Neuron (in vitro differentiated cells): ENCODE results near the gene NEU1.
A peak's percentile ranks its signal among the peaks of the same experiment; 100 is the strongest.
"Not testable (repeated sequence)": the region's sequence is repeated elsewhere in the genome, so short reads cannot be mapped to it uniquely, and the experiment has no call there.

ENCODE experiments used
- H2AFZ ChIP-seq: one replicate; pipeline ENCODE4 v1.6.1; 2013; ENCODE audit warnings: low read depth, mild to moderate bottlenecking, inconsistent platforms, low read length, moderate library complexity
- H3K27me3 ChIP-seq: one replicate; pipeline ENCODE4 v1.6.1; 2013; ENCODE audit warnings: low read length; ENCODE audit not compliant: insufficient read depth
- H3K36me3 ChIP-seq: one replicate; pipeline ENCODE4 v1.6.1; 2013; ENCODE audit warnings: low read length; ENCODE audit not compliant: insufficient read depth
- H3K4me1 ChIP-seq: one replicate; pipeline ENCODE4 v1.6.1; 2013; ENCODE audit warnings: low read length; ENCODE audit not compliant: insufficient read depth
- H3K4me3 ChIP-seq: 2 replicates; pipeline ENCODE4 v1.5.1; 2013; ENCODE audit warnings: mild to moderate bottlenecking, low read length, moderate library complexity
- H3K9me3 ChIP-seq: one replicate; pipeline ENCODE4 v1.6.1; 2013; ENCODE audit warnings: low read length

The NEU1 gene

DNA sequence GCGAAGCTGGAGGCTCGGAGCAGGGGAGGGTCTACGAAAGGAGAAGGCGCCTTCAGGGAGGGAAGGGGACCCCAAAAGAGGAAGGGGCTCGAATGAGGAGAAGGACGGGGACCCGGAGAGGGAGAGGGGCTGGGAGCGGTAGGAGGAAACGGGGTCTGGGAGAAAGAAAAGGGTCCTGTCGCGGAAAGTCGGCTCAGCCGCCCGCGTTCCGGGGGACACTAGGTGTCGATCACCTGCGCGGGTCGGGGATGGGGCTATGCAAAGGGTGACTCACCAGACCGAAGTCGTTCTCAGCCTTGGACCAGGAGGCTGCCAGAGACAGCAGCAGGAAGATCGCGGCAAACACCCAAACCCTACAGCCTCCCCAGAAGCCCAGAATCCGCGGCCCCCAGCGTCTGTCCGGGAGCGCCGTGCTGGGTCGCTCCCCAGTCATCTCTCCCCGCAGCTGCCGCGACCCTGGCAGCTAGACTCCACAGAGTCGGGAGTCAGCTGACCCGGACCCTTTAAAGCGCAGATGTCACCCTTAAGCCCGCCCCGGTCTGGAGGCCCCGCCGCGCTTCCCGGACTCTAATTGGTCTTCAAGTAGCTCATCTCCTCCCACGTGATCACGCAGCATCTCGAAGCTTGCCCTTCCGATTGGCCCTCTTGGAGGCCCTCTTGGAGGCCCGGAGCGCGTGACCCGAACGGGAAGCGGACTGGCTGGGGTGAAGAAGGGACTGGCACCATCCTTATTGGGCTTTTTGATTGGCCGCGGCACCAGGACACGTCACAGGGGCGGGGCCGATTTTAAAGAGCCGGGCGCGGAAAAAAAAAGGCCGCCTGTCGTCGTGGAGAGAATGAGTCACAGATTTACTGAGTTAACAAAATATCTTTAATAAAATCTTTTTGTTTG is at the start of gene NEU1:
TSS of gene NEU1 (minus strand) at position 478 of the 892 bp plus-strand sequence. CDS start at position 433, 45 bp downstream.
- Histone ChIP-seq H3K27me3 (no peaks in the 10 kb centered on the region), H3K4me1 (peaks cover 17% of the 10 kb centered on the region), H2AFZ (peak within 1 kb of the TSS; percentile 72), H3K9me3 (no peaks in the 10 kb centered on the region), H3K4me3 (peak within 1 kb of the TSS; percentile 94), H3K36me3 (peaks cover 14% of the 10 kb centered on the region)

DNA sequence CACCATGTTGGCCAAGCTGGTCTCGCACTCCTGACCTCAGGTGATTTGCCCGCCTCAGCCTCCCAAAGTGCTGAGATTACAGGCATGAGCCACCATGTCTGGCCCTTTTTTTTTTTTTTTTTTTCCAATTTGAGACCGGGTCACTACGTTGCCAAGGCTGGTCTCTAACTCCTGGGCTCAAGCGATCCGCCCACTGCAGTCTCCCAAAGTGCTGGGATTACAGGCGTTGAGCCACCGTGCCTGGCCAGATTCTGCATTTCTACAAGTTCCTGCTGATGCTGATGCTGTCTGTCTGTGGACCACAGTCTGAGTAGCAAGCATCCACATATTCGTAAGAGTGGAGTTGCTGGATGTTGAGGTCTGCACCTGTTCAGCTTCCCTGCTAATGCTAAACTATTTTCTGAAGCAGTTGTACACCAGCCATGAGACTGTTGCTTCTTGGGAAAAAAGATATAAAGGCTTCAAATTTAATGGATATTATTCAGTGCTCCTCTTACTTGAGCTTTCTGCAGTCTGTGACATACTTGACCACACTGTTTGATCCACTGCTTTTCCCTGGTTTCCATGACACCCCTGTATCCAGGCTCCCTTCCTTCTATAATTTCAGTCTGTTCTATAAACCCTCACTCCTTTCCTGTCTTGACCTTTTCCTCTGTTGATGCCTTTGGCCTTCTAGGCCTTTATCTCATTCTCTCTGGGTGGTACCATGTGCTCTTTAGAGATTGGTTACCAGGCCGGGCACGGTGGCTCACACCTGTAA is 49.4 kb upstream of the NEU1 start:
- H3K4me1 ChIP-seq, result peaks cover 3% of the 10 kb centered on the region
- H3K9me3 ChIP-seq, result peaks cover 3% of the 10 kb centered on the region
- H3K27me3 ChIP-seq, result no peaks in the 10 kb centered on the region
- no peak overlapping the region for H2AFZ ChIP-seq
- H3K4me3 ChIP-seq, result no peak overlapping the region
- no peaks in the 10 kb centered on the region for H3K36me3 ChIP-seq

DNA sequence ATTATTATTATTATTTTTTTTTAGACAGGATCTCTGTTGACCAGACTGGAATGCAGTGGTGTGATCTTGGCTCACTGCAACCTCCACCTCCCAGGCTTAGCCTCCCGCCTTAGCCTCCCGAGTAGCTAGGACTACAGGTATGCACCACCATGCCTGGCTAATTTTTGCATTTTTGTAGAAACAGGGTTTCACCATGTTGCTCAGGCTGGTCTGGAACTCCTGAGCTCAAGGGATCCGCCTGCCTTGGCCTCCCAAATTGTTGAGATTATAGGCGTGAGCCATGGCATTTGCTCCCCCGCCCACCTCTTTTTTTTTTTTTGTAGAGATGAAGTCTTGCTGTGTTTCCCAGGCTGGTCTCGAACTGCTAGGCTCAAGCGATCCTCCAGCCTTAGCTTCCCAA is 46.7 kb upstream of the NEU1 start:
- H3K4me3 ChIP-seq, H2AFZ ChIP-seq, H3K27me3 ChIP-seq, H3K36me3 ChIP-seq, H3K9me3 ChIP-seq, H3K4me1 ChIP-seq: not testable (repeated sequence)

DNA sequence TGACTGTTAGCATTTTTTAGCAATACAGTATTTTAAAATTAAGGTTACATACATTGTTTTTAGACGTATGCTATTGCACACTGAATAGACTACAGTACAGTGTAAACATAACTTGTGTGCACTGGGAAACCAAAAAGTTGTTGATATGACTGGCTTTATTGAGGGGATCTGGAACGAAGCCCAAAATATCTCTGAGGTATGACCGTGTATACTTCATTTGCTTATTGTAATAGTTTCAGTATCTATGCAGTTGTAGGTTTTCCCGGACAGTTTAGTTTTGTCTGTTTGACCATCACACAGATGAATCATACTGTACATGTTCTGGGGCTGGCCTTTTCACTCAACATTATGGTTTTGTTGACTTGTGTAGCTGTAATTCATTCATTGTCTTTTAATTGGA is 46.2 kb upstream of the NEU1 start:
- Histone ChIP-seq H2AFZ (no peak overlapping the region), H3K4me3 (no peak overlapping the region), H3K36me3 (no peaks in the 10 kb centered on the region), H3K27me3 (no peaks in the 10 kb centered on the region), H3K9me3 (no peaks in the 10 kb centered on the region), H3K4me1 (peaks cover 3% of the 10 kb centered on the region)

DNA sequence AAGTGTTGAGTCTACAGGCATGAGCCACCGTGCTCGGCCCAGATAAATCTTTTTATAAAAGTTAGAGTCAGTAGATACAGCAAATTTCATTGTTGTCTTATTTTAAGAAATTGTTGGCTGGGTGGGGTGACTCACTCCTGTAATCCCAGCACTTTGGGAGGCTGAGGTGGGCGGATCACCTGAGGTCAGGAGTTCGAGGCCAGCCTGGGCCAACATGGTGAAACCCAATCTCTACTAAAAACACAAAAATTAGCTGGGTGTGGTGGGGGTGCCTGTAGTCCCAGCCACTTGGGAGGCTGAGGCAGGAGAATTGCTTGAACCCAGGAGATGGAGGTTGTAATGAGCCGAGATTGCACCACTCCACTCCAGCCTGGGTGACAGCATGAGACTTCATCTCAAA is 45.6 kb upstream of the NEU1 start:
- H3K4me1 ChIP-seq, H3K27me3 ChIP-seq, H3K36me3 ChIP-seq, H3K4me3 ChIP-seq, H2AFZ ChIP-seq, H3K9me3 ChIP-seq: not testable (repeated sequence)

DNA sequence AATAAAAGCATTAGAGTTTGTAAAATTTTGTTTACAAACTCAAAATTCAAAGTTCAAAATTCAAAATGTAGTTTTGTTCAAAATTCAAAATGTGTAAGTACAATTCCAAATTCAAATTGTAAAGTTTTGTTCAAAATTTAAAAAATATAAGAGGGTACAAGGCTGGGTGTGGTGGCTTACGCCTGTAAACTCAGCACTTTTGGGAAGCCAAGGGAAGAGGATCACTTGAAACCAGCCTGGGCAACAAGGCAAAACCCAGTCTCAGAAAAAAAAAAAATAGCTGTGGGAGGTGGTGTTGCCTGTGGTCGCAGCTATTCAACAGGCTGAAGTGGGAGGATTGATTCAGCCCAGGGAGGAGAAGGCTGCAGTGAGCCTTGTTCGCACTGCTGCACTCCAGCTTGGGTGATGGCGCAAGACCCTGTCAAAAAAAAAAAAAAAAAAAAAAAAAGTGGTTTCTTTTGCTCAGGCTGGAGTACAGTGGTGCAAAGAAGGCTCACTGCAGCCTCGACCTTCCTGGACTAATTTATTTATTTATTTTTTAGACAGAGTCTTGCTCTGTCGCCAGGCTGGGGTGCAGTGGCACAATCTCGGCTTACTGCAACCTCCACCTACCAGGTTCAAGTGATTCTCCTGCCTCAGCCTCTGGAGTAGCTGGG is 44.7 kb upstream of the NEU1 start:
- H3K9me3 ChIP-seq, result no peaks in the 10 kb centered on the region
- no peaks in the 10 kb centered on the region for H3K36me3 ChIP-seq
- peaks cover 9% of the 10 kb centered on the region for H3K4me1 ChIP-seq
- H3K27me3 ChIP-seq, result no peaks in the 10 kb centered on the region
- H3K4me3 ChIP-seq, result no peak overlapping the region
- no peak overlapping the region for H2AFZ ChIP-seq

DNA sequence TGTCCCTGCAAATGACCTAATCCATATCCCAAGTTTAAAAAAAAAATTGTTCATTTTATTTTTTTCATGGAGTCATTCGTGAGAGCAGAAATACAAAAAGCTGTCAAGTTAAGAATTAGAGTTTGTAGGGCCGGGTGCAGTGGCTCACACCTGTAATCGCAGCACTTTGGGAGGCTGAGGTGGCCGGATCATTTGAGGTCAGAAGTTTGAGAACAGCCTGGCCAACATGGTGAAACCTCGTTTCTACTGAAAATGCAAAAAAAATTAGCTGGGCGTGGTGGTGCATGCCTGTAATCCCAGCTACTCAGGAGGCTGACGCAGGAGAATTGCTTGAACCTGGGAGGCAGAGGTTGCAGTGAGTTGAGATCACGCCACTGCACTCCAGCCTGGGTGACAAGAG is 44.1 kb upstream of the NEU1 start:
- H3K36me3 ChIP-seq, H3K4me3 ChIP-seq, H3K4me1 ChIP-seq, H3K27me3 ChIP-seq, H2AFZ ChIP-seq, H3K9me3 ChIP-seq: not testable (repeated sequence)

DNA sequence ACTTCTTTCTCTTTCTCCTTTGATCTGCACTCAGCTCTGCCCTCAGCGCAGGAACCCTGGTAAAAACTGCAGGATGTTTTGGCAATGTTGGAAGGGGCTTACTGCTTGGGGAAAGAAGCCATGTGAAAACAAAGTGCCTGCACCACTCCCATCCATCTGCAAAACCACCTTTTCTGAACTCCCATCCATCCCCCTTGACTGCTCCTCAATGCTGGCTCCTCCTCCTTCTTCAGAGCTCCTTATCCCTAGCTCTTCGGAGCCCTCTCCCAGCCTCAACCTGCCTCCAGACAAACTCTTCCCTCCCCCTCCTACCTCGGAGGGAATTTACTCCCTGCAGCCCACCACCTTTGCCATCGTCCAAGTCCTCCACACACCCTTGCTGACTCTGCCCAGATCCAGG is 43.5 kb upstream of the NEU1 start:
- no peaks in the 10 kb centered on the region for H3K9me3 ChIP-seq
- no peaks in the 10 kb centered on the region for H3K27me3 ChIP-seq
- H3K4me3 ChIP-seq, result no peak overlapping the region
- H2AFZ ChIP-seq, result no peak overlapping the region
- no peaks in the 10 kb centered on the region for H3K36me3 ChIP-seq
- H3K4me1 ChIP-seq, result peaks cover 8% of the 10 kb centered on the region

DNA sequence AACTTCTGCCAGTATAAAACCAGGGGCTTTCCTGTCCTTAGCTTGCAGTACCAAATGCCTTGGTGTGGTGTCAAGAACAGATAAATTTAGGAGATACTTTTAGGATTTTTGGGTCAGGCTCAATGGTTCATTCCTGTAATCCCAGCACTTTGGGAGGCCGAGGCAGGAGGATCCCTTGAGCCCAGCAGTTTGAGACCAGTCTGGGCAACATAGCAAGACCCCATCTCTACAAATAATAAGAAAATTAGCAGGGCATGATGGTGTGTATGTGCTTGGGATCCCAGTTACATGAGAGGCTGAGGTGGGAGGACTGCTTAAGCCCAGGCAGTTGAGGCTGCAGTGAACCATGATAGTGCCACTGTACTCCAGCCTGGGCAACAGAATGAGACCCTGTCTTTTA is 42.4 kb upstream of the NEU1 start:
- no peaks in the 10 kb centered on the region for H3K36me3 ChIP-seq
- H3K27me3 ChIP-seq, result no peaks in the 10 kb centered on the region
- H2AFZ ChIP-seq, result no peak overlapping the region
- peaks cover 13% of the 10 kb centered on the region for H3K4me1 ChIP-seq
- H3K9me3 ChIP-seq, result no peaks in the 10 kb centered on the region
- H3K4me3 ChIP-seq, result no peak overlapping the region

DNA sequence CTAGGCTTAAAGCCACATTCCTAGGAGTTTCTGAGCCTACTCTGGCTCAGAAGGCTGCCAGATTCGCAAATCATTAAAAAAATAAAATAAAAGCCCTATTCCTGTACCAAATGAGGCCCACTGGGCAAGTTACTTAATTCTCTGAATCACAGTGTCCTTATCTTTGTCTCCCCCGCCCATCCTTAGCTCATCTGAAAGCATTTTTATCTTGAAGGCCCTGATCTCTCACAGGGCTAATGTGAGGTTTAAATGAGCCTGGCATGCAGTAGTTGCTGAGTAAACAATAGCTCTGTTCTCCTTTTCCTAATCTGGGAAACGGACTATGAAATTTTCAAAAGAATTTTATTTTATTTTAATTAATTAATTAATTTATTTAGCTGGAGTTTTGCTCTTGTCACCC is 41.3 kb upstream of the NEU1 start:
- Histone ChIP-seq H3K36me3 (peaks cover 4% of the 10 kb centered on the region), H3K4me1 (peaks cover 20% of the 10 kb centered on the region)

DNA sequence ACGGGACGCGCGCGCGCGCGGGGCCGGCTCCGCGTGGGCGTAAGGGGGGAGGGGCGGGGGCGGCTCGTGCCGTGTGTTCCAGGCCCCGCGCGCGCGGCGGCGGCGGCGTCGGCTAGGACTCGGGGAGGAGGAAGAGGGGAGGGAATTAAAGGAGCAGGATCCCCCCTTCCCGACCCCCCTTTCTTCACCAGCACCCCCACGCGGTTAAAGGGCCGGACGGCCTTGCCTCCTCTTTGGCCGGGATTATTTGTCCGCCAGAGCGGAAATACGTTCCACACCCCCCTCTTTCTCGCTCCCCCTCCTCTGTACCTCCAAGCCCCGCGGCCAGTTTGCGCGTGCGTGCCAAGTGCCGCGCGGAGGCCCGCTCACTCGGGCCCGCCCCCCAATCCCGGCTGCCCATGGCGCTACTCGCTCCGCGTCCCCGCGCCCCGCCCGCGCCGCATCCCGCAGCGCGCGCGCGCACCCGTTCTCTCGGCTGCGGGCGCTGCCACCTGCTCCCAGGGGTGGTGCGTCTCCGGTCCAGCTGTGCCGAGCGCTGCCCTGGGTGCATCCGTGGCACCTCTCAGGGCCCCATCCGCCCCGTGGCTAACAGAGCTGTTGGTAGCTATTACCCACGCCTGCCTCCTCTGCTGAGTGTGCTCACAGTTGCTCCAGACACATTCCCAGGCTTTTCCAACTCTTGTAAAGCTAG is 39.5 kb upstream of the NEU1 start, which contains the start of gene ZBTB12:
TSS of gene ZBTB12 (minus strand) at position 134 of the 691 bp plus-strand sequence. CDS start 781 bp downstream, outside the sequence.
- Histone ChIP-seq H3K36me3 (peaks cover 4% of the 10 kb centered on the region), H2AFZ (peak within 1 kb of the TSS; percentile 50), H3K9me3 (no peaks in the 10 kb centered on the region), H3K27me3 (no peaks in the 10 kb centered on the region), H3K4me3 (peak within 1 kb of the TSS; percentile 85), H3K4me1 (peaks cover 28% of the 10 kb centered on the region)

More for the DNA sequence above, 41.3 kb upstream of the NEU1 start:
- H2AFZ ChIP-seq, result no peak overlapping the region
- no peak overlapping the region for H3K4me3 ChIP-seq
- H3K27me3 ChIP-seq, result no peaks in the 10 kb centered on the region
- H3K9me3 ChIP-seq, result no peaks in the 10 kb centered on the region

DNA sequence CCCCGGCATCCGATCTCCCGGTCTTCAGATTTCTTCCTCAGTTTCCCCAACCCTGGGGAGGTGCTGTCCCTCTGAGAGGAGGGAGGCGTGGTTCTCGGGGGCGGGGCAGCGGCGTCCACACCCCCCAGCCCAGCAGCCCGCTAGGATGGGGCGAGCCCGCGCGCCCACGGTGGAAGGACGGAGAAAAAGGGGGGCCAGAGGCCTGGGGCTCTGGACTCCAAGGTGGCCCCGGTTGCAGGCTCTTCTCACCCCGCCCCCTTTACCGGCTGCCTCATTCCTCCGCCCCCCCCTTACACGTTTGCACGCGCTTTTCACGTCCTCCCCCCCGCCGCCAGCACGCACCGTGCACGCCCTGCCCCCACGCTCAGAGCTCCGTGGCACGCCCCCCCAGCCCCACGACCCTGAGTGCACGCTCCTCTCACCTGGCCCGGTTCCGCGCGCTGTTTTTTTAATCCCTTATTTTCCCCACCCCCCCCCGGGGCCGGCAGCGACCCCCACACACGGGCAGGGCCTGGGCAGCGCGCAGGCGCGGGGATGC is 38.9 kb upstream of the NEU1 start:
- no peaks in the 10 kb centered on the region for H3K27me3 ChIP-seq
- H2AFZ ChIP-seq, result no peak overlapping the region
- H3K4me1 ChIP-seq, result peaks cover 31% of the 10 kb centered on the region
- peaks cover 4% of the 10 kb centered on the region for H3K36me3 ChIP-seq
- no peaks in the 10 kb centered on the region for H3K9me3 ChIP-seq
- peak overlapping the region; percentile 85 for H3K4me3 ChIP-seq
